ENCODE measurements around the gene PANX2. TPM values are rescaled to one million over a fixed set of nuclear protein-coding genes. Genes with fewer than 3 reads are reported as not detected.

The PANX2 gene
- total and polyA plus RNA-seq, 2 donors: 0.09 to 1.6 TPM

GRCh38 chr22:50216684-50217520 lies 46.4 kb downstream of the PANX2 start:
- Histone ChIP-seq H3K4me3 (ENCODE audit: low read length in 2 of 2) (no peak overlapping the region), H3K9me3 (ENCODE audit: control insufficient read depth in 2 of 2, insufficient read depth in 1 of 2, low read length in 1 of 2) (peaks cover 1 to 2% of the 10 kb centered on the region in 2 donors), H3K27ac (ENCODE audit: low read depth in 1 of 2, low read length in 1 of 2) (no peak overlapping the region), H3K4me1 (ENCODE audit: control insufficient read depth in 2 of 2, insufficient read depth in 2 of 2, low read length in 2 of 2) (no peaks in the 10 kb centered on the region), H3K27me3 (ENCODE audit: control insufficient read depth in 2 of 2, insufficient read depth in 1 of 2, low read length in 1 of 2) (no peaks in the 10 kb centered on the region), H3K36me3 (ENCODE audit: control insufficient read depth in 2 of 2, insufficient read depth in 2 of 2, low read length in 1 of 2) (peaks cover 86 to 88% of the 10 kb centered on the region in 2 donors)
- DNase-seq (ENCODE audit: low read depth in 6 of 9, low spot score in 9 of 9): no peak
- WGBS: 96% methylated on average over 57 of the region's 57 CpGs

GRCh38 chr22:50217543-50218152 lies 47.1 kb downstream of the PANX2 start:
- DNase-seq (ENCODE audit: low read depth in 6 of 9, low spot score in 9 of 9): no peak
- Histone ChIP-seq H3K27ac (ENCODE audit: low read depth in 1 of 2, low read length in 1 of 2) (no peak overlapping the region), H3K4me3 (ENCODE audit: low read length in 2 of 2) (no peak overlapping the region), H3K4me1 (ENCODE audit: control insufficient read depth in 2 of 2, insufficient read depth in 2 of 2, low read length in 2 of 2) (no peaks in the 10 kb centered on the region), H3K9me3 (ENCODE audit: control insufficient read depth in 2 of 2, insufficient read depth in 1 of 2, low read length in 1 of 2) (peaks cover 1 to 2% of the 10 kb centered on the region in 2 donors), H3K36me3 (ENCODE audit: control insufficient read depth in 2 of 2, insufficient read depth in 2 of 2, low read length in 1 of 2) (peaks cover 89 to 90% of the 10 kb centered on the region in 2 donors), H3K27me3 (ENCODE audit: control insufficient read depth in 2 of 2, insufficient read depth in 1 of 2, low read length in 1 of 2) (no peaks in the 10 kb centered on the region)
- WGBS: 97% methylated on average over 21 of the region's 21 CpGs

- no peaks in the 10 kb centered on the region for H3K4me1 ChIP-seq (ENCODE audit: control insufficient read depth in 2 of 2, insufficient read depth in 2 of 2, low read length in 2 of 2)
- no peak for DNase-seq (ENCODE audit: low read depth in 6 of 9, low spot score in 9 of 9)
- H3K9me3 ChIP-seq (ENCODE audit: control insufficient read depth in 2 of 2, insufficient read depth in 1 of 2, low read length in 1 of 2): peaks cover 1 to 2% of the 10 kb centered on the region in 2 donors
- H3K27me3 ChIP-seq (ENCODE audit: control insufficient read depth in 2 of 2, insufficient read depth in 1 of 2, low read length in 1 of 2): no peaks in the 10 kb centered on the region
- H3K36me3 ChIP-seq (ENCODE audit: control insufficient read depth in 2 of 2, insufficient read depth in 2 of 2, low read length in 1 of 2): peaks cover 88 to 90% of the 10 kb centered on the region in 2 donors
- H3K27ac ChIP-seq (ENCODE audit: low read depth in 1 of 2, low read length in 1 of 2): no peak overlapping the region
- WGBS: 95% methylated on average over 43 of the region's 43 CpGs
- H3K4me3 ChIP-seq (ENCODE audit: low read length in 2 of 2): no peak overlapping the region
Measured at GRCh38 chr22:50218153-50218995, 47.8 kb downstream of the PANX2 start.

GRCh38 chr22:50218996-50219727 lies 48.6 kb downstream of the PANX2 start:
- WGBS: 85% methylated on average over 42 of the region's 42 CpGs
- no peaks in the 10 kb centered on the region for H3K4me1 ChIP-seq (ENCODE audit: control insufficient read depth in 2 of 2, insufficient read depth in 2 of 2, low read length in 2 of 2)
- H3K4me3 ChIP-seq (ENCODE audit: low read length in 2 of 2): no peak overlapping the region
- H3K27me3 ChIP-seq (ENCODE audit: control insufficient read depth in 2 of 2, insufficient read depth in 1 of 2, low read length in 1 of 2): no peaks in the 10 kb centered on the region
- H3K9me3 ChIP-seq (ENCODE audit: control insufficient read depth in 2 of 2, insufficient read depth in 1 of 2, low read length in 1 of 2): peaks cover 1 to 2% of the 10 kb centered on the region in 2 donors
- H3K36me3 ChIP-seq (ENCODE audit: control insufficient read depth in 2 of 2, insufficient read depth in 2 of 2, low read length in 1 of 2): peaks cover 91 to 92% of the 10 kb centered on the region in 2 donors
- no peak overlapping the region for H3K27ac ChIP-seq (ENCODE audit: low read depth in 1 of 2, low read length in 1 of 2)
- DNase-seq (ENCODE audit: low read depth in 6 of 9, low spot score in 9 of 9): no peak

- Histone ChIP-seq H3K27me3 (ENCODE audit: control insufficient read depth in 2 of 2, insufficient read depth in 1 of 2, low read length in 1 of 2) (no peaks in the 10 kb centered on the region), H3K36me3 (ENCODE audit: control insufficient read depth in 2 of 2, insufficient read depth in 2 of 2, low read length in 1 of 2) (peaks cover 89 to 95% of the 10 kb centered on the region in 2 donors), H3K9me3 (ENCODE audit: control insufficient read depth in 2 of 2, insufficient read depth in 1 of 2, low read length in 1 of 2) (peaks cover 1 to 2% of the 10 kb centered on the region in 2 donors), H3K27ac (ENCODE audit: low read depth in 1 of 2, low read length in 1 of 2) (no peak overlapping the region), H3K4me3 (ENCODE audit: low read length in 2 of 2) (no peak overlapping the region), H3K4me1 (ENCODE audit: control insufficient read depth in 2 of 2, insufficient read depth in 2 of 2, low read length in 2 of 2) (no peaks in the 10 kb centered on the region)
- no peak for DNase-seq (ENCODE audit: low read depth in 6 of 9, low spot score in 9 of 9)
- 97% methylated on average over 25 of the region's 25 CpGs for WGBS
Measured at GRCh38 chr22:50219800-50220602, 49.5 kb downstream of the PANX2 start.

GRCh38 chr22:50220603-50221409 lies 50.3 kb downstream of the PANX2 start:
- Histone ChIP-seq H3K36me3 (ENCODE audit: control insufficient read depth in 2 of 2, insufficient read depth in 2 of 2, low read length in 1 of 2) (peaks cover 89 to 95% of the 10 kb centered on the region in 2 donors), H3K4me1 (ENCODE audit: control insufficient read depth in 2 of 2, insufficient read depth in 2 of 2, low read length in 2 of 2) (no peaks in the 10 kb centered on the region), H3K9me3 (ENCODE audit: control insufficient read depth in 2 of 2, insufficient read depth in 1 of 2, low read length in 1 of 2) (peaks cover 0 to 1% of the 10 kb centered on the region in 2 donors), H3K4me3 (ENCODE audit: low read length in 2 of 2) (no peak overlapping the region), H3K27ac (ENCODE audit: low read depth in 1 of 2, low read length in 1 of 2) (no peak overlapping the region), H3K27me3 (ENCODE audit: control insufficient read depth in 2 of 2, insufficient read depth in 1 of 2, low read length in 1 of 2) (no peaks in the 10 kb centered on the region)
- WGBS: 97% methylated on average over 45 of the region's 45 CpGs
- DNase-seq (ENCODE audit: low read depth in 6 of 9, low spot score in 9 of 9): no peak

- Histone ChIP-seq H3K4me1 (ENCODE audit: control insufficient read depth in 2 of 2, insufficient read depth in 2 of 2, low read length in 2 of 2) (no peaks in the 10 kb centered on the region), H3K27ac (ENCODE audit: low read depth in 1 of 2, low read length in 1 of 2) (no peak overlapping the region), H3K9me3 (ENCODE audit: control insufficient read depth in 2 of 2, insufficient read depth in 1 of 2, low read length in 1 of 2) (peaks cover 0 to 1% of the 10 kb centered on the region in 2 donors), H3K4me3 (ENCODE audit: low read length in 2 of 2) (no peak overlapping the region), H3K27me3 (ENCODE audit: control insufficient read depth in 2 of 2, insufficient read depth in 1 of 2, low read length in 1 of 2) (no peaks in the 10 kb centered on the region), H3K36me3 (ENCODE audit: control insufficient read depth in 2 of 2, insufficient read depth in 2 of 2, low read length in 1 of 2) (peaks cover 86 to 93% of the 10 kb centered on the region in 2 donors)
- 96% methylated on average over 19 of the region's 19 CpGs for WGBS
- no peak for DNase-seq (ENCODE audit: low read depth in 6 of 9, low spot score in 9 of 9)
Measured at GRCh38 chr22:50221410-50222300, 51.1 kb downstream of the PANX2 start.
